ENCODE results near the gene SAXO1. TPM values are rescaled to one million over a fixed set of nuclear protein-coding genes. Genes with fewer than 3 reads are reported as not detected.
"Not testable (repeated sequence)": the region's sequence is repeated elsewhere in the genome, so short reads cannot be mapped to it uniquely, and the experiment has no call there.

SAXO1 gene
- total RNA-seq, 1 experiment from 2014 or later: not detected

GRCh38 chr9:18936094-18936871 lies 96.7 kb downstream of the SAXO1 start:
- in situ Hi-C loops (cut with HindIII; ENCODE audit: low pct_unique_long_range_greater_than_20kb, low sequenced_read_pairs) (no loop called here), intact Hi-C loops (cut with micrococcal nuclease; ENCODE audit: unreplicated experiment) (no loop called here)
- ATAC-seq: no peak
- CTCF ChIA-PET: no interaction called here
- POLR2A ChIA-PET: no interaction called here
- Histone ChIP-seq H3K4me3 (ENCODE audit: low read depth in 2 of 2, low read length in 2 of 2) (no peak overlapping the region), H3K9me3 (ENCODE audit: control insufficient read depth, insufficient read depth, low read depth, low read length) (no peaks in the 10 kb centered on the region), H3K27me3 (ENCODE audit: control insufficient read depth, insufficient read depth, low read length) (no peaks in the 10 kb centered on the region), H3K27ac (ENCODE audit: low read length) (no peak overlapping the region), H3K4me1 (ENCODE audit: control insufficient read depth, insufficient read depth, low read length) (no peaks in the 10 kb centered on the region), H3K36me3 (ENCODE audit: control insufficient read depth, insufficient read depth, low read length) (no peaks in the 10 kb centered on the region)
- BruUV-seq (replicated peaks): no TSS peak
- TF ChIP-seq, protein P1, sequence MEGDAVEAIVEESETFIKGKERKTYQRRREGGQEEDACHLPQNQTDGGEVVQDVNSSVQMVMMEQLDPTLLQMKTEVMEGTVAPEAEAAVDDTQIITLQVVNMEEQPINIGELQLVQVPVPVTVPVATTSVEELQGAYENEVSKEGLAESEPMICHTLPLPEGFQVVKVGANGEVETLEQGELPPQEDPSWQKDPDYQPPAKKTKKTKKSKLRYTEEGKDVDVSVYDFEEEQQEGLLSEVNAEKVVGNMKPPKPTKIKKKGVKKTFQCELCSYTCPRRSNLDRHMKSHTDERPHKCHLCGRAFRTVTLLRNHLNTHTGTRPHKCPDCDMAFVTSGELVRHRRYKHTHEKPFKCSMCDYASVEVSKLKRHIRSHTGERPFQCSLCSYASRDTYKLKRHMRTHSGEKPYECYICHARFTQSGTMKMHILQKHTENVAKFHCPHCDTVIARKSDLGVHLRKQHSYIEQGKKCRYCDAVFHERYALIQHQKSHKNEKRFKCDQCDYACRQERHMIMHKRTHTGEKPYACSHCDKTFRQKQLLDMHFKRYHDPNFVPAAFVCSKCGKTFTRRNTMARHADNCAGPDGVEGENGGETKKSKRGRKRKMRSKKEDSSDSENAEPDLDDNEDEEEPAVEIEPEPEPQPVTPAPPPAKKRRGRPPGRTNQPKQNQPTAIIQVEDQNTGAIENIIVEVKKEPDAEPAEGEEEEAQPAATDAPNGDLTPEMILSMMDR (IDR thresholded peaks at IDR 0.05): no peak
- TF ChIP-seq, protein P2, sequence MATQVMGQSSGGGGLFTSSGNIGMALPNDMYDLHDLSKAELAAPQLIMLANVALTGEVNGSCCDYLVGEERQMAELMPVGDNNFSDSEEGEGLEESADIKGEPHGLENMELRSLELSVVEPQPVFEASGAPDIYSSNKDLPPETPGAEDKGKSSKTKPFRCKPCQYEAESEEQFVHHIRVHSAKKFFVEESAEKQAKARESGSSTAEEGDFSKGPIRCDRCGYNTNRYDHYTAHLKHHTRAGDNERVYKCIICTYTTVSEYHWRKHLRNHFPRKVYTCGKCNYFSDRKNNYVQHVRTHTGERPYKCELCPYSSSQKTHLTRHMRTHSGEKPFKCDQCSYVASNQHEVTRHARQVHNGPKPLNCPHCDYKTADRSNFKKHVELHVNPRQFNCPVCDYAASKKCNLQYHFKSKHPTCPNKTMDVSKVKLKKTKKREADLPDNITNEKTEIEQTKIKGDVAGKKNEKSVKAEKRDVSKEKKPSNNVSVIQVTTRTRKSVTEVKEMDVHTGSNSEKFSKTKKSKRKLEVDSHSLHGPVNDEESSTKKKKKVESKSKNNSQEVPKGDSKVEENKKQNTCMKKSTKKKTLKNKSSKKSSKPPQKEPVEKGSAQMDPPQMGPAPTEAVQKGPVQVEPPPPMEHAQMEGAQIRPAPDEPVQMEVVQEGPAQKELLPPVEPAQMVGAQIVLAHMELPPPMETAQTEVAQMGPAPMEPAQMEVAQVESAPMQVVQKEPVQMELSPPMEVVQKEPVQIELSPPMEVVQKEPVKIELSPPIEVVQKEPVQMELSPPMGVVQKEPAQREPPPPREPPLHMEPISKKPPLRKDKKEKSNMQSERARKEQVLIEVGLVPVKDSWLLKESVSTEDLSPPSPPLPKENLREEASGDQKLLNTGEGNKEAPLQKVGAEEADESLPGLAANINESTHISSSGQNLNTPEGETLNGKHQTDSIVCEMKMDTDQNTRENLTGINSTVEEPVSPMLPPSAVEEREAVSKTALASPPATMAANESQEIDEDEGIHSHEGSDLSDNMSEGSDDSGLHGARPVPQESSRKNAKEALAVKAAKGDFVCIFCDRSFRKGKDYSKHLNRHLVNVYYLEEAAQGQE (IDR thresholded peaks at IDR 0.05; ENCODE audit: insufficient read depth in 1 of 2, low read depth in 2 of 2, low read length in 1 of 2): no peak
- TF ChIP-seq SIN3A (IDR thresholded peaks at IDR 0.05; ENCODE audit: borderline replicate concordance, insufficient read depth, low read depth, low read length): no peak
- TF ChIP-seq POLR2AphosphoS5 (IDR thresholded peaks at IDR 0.05; ENCODE audit: low read depth, low read length): no peak
- TF ChIP-seq TCF7L2 (IDR thresholded peaks at IDR 0.05; ENCODE audit: low read depth, low read length): no peak
- no peak for DNase-seq (ENCODE audit: low read depth, low spot score)

DNA sequence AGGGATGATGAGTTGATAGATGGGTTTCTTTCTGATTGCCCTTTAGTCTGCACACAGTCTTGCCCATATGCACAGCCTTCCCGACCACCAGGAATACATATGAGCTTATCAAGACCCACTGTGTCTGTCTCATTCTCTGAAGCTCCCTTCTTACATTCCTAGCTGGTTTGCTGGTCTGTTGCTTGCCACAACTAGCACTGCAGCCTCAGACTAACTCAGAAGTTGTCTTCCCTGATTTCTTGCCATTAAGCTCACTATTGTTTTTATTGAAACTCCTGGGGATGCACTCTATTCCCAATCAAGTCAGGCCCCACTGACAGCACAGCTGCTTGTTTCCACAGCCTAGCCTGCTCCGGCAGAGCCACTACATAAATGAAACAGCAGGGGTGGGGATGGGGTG lies 97.5 kb downstream of the SAXO1 start:
- DNase-seq (ENCODE audit: low read depth, low spot score) (no peak), ATAC-seq (no peak)
- BruUV-seq (replicated peaks): no TSS peak
- Histone ChIP-seq H3K9me3 (ENCODE audit: control insufficient read depth, insufficient read depth, low read depth, low read length) (no peaks in the 10 kb centered on the region), H3K36me3 (ENCODE audit: control insufficient read depth, insufficient read depth, low read length) (no peaks in the 10 kb centered on the region), H3K4me1 (ENCODE audit: control insufficient read depth, insufficient read depth, low read length) (no peaks in the 10 kb centered on the region), H3K27ac (ENCODE audit: low read length) (no peak overlapping the region), H3K4me3 (ENCODE audit: low read depth in 2 of 2, low read length in 2 of 2) (no peak overlapping the region), H3K27me3 (ENCODE audit: control insufficient read depth, insufficient read depth, low read length) (no peaks in the 10 kb centered on the region)
- POLR2A ChIA-PET: no interaction called here
- in situ Hi-C loops (cut with HindIII; ENCODE audit: low pct_unique_long_range_greater_than_20kb, low sequenced_read_pairs): no loop called here
- intact Hi-C loops (cut with micrococcal nuclease; ENCODE audit: unreplicated experiment): no loop called here
- TF ChIP-seq, protein P2 (IDR thresholded peaks at IDR 0.05; ENCODE audit: insufficient read depth in 1 of 2, low read depth in 2 of 2, low read length in 1 of 2): no peak
- no peak for TF ChIP-seq SIN3A (IDR thresholded peaks at IDR 0.05; ENCODE audit: borderline replicate concordance, insufficient read depth, low read depth, low read length)
- no peak for TF ChIP-seq TCF7L2 (IDR thresholded peaks at IDR 0.05; ENCODE audit: low read depth, low read length)
- no peak for TF ChIP-seq POLR2AphosphoS5 (IDR thresholded peaks at IDR 0.05; ENCODE audit: low read depth, low read length)
- TF ChIP-seq, protein P1 (IDR thresholded peaks at IDR 0.05): no peak
- CTCF ChIA-PET: no interaction called here

DNA sequence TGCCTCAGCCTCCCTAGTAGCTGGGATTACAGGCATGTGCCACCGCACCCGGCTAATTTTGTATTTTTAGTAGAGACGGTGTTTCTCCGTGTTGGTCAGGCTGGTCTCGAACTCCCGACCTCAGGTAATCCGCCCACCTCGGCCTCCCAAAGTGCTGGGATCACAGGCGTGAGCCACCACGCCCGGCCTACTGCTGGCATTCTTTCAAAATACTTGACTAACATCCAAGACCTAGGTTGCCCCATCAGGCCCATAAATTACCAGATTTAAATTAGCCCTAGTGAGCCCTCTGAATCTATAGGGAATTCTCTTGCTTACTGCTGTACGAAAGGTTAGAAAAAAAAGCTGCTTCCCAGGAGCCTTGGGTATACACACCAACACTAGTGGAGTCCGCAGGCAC lies 102.4 kb downstream of the SAXO1 start:
- H3K4me1 ChIP-seq (ENCODE audit: control insufficient read depth, insufficient read depth, low read length); H3K27me3 ChIP-seq (ENCODE audit: control insufficient read depth, insufficient read depth, low read length); intact Hi-C loops (cut with micrococcal nuclease; ENCODE audit: unreplicated experiment); DNase-seq (ENCODE audit: low read depth, low spot score); H3K36me3 ChIP-seq (ENCODE audit: control insufficient read depth, insufficient read depth, low read length); H3K4me3 ChIP-seq (ENCODE audit: low read depth in 2 of 2, low read length in 2 of 2); H3K9me3 ChIP-seq (ENCODE audit: control insufficient read depth, insufficient read depth, low read depth, low read length); H3K27ac ChIP-seq (ENCODE audit: low read length); CTCF ChIA-PET; POLR2A ChIA-PET; in situ Hi-C loops (cut with HindIII; ENCODE audit: low pct_unique_long_range_greater_than_20kb, low sequenced_read_pairs); BruUV-seq (replicated peaks); ATAC-seq: not testable (repeated sequence)
